Body of pancreas (tissue), 4 donors: ENCODE results near the gene SRSF9. TPM values are rescaled to one million over a fixed set of nuclear protein-coding genes. Genes with fewer than 3 reads are reported as not detected.

Experiments
- ATAC-seq: fragments of 150-250 bp; one replicate; pipeline ENCODE4 v1.9.1; 2016
- DNase-seq, 4 donors: peaks; one replicate each; pipeline ENCODE4 v3.0.0-alpha.2; 2019
- H3K27ac ChIP-seq, 4 donors: fragments of 200-600 bp; sonication (generic); 1 replicate in 3 of 4; 2 replicates in 1 of 4; pipeline versions ENCODE4 v1.5.1 to v1.6.1; 2016 to 2019; ENCODE audit warnings: mild to moderate bottlenecking in 1 of 4, mixed read lengths in 1 of 4, moderate library complexity in 1 of 4
- H3K27me3 ChIP-seq, 2 donors: fragments of 200-600 bp; sonication (generic); one replicate each; pipeline ENCODE4 v1.6.0; 2016; ENCODE audit warnings: mild to moderate bottlenecking in 1 of 2
- H3K36me3 ChIP-seq, 2 donors: fragments of 200-600 bp; sonication (generic); replicated peaks in 1 of 2; 2 replicates each; pipeline ENCODE4 v1.5.1; 2016; ENCODE audit warnings: low read depth in 2 of 2; ENCODE audit not compliant: insufficient read depth in 1 of 2
- H3K4me1 ChIP-seq: fragments of 200-600 bp; sonication (generic); one replicate; pipeline ENCODE4 v1.6.0; 2016
- H3K4me3 ChIP-seq, 2 donors: fragments of 200-600 bp; sonication (generic); 1 replicate in 1 of 2; 2 replicates in 1 of 2; pipeline ENCODE4 v1.5.1; 2016 to 2019
- H3K9me3 ChIP-seq, 3 donors: fragments of 200-600 bp; sonication (generic); 1 replicate in 2 of 3; 2 replicates in 1 of 3; pipeline ENCODE4 v1.5.1; 2016
- CTCF ChIP-seq, 7 experiments: fragments of 450-650 bp in 4 of 7; fragments of 200-600 bp in 3 of 7; sonication (generic) in 3 of 7; IDR thresholded peaks; one replicate each; pipeline ENCODE4 v1.5.1; 2016 to 2019; ENCODE audit warnings: antibody characterized with exemption in 7 of 7
- POLR2A ChIP-seq, 3 donors: fragments of 450-650 bp; IDR thresholded peaks; one replicate each; pipeline ENCODE4 v1.6.1; 2016; ENCODE audit warnings: antibody characterized with exemption in 3 of 3, mild to moderate bottlenecking in 2 of 3
- WGBS, 2 donors: methylation state at CpG; one replicate each; pipeline ENCODE4 v1.1.5; 2017; 5-methylcytosine and 5-hydroxymethylcytosine counted together
- intact Hi-C: fragments of 100-400 bp; cut with DNase I; formaldehyde crosslinking; loops from one replicate; pipeline ENCODE4 v1.15.1; 2023
- total RNA-seq, 2 donors: library from RNA; depleted of rRNA; stranded (reverse); fragments of >200 nt; gene quantifications; one replicate each; pipeline ENCODE4 v1.1.0, GENCODE V29; 2016

SRSF9 gene
- total RNA-seq, 2 donors from 2014 or later: 86.0 to 93.9 TPM

GRCh38 chr12:120483621-120484020 lies 14.1 kb upstream of the SRSF9 start:
- intact Hi-C loops: no loop called here
- ATAC-seq (no peak), DNase-seq (no peak)
- TF ChIP-seq POLR2A (IDR thresholded peaks at IDR 0.05) (no peak), CTCF (IDR thresholded peaks at IDR 0.05) (no peak)
- H3K4me1 ChIP-seq: peaks cover 11% of the 10 kb centered on the region
- H3K27me3 ChIP-seq: no peaks in the 10 kb centered on the region
- H3K27ac ChIP-seq: no peak overlapping the region
- no peak overlapping the region for H3K4me3 ChIP-seq
- WGBS, 2 donors: 94 to 100% methylated on average over 1 of the region's 1 CpG
- no peaks in the 10 kb centered on the region for H3K36me3 ChIP-seq
- no peaks in the 10 kb centered on the region for H3K9me3 ChIP-seq

GRCh38 chr12:120481022-120481767 lies 11.6 kb upstream of the SRSF9 start:
- Histone ChIP-seq H3K27ac (no peak overlapping the region), H3K9me3 (no peaks in the 10 kb centered on the region), H3K4me1 (no peaks in the 10 kb centered on the region), H3K36me3 (no peaks in the 10 kb centered on the region), H3K4me3 (no peak overlapping the region), H3K27me3 (no peaks in the 10 kb centered on the region)
- TF ChIP-seq POLR2A (IDR thresholded peaks at IDR 0.05): no peak
- TF ChIP-seq CTCF (IDR thresholded peaks at IDR 0.05): no peak
- DNase-seq: no peak
- no peak for ATAC-seq
- WGBS, 2 donors: 87 to 91% methylated on average over 9 of the region's 9 CpGs
- intact Hi-C loops: no loop called here

GRCh38 chr12:120480211-120480610 lies 10.7 kb upstream of the SRSF9 start:
- DNase-seq (no peak), ATAC-seq (no peak)
- H3K4me1 ChIP-seq: no peaks in the 10 kb centered on the region
- no peaks in the 10 kb centered on the region for H3K36me3 ChIP-seq
- no peak overlapping the region for H3K27ac ChIP-seq
- intact Hi-C loops: no loop called here
- no peak for TF ChIP-seq CTCF (IDR thresholded peaks at IDR 0.05)
- no peak for TF ChIP-seq POLR2A (IDR thresholded peaks at IDR 0.05)
- H3K4me3 ChIP-seq: no peak overlapping the region
- H3K27me3 ChIP-seq: no peaks in the 10 kb centered on the region
- H3K9me3 ChIP-seq: no peaks in the 10 kb centered on the region
- WGBS, 2 donors: 42 to 65% methylated on average over 1 of the region's 1 CpG

- 93 to 100% methylated on average over 1 of the region's 1 CpG for WGBS, 2 donors
- H3K9me3 ChIP-seq: no peaks in the 10 kb centered on the region
- no peak for ATAC-seq
- DNase-seq: no peak
- no peak overlapping the region for H3K27ac ChIP-seq
- H3K4me1 ChIP-seq: no peaks in the 10 kb centered on the region
- intact Hi-C loops: no loop called here
- no peak overlapping the region for H3K4me3 ChIP-seq
- TF ChIP-seq CTCF (IDR thresholded peaks at IDR 0.05) (no peak), POLR2A (IDR thresholded peaks at IDR 0.05) (no peak)
- no peaks in the 10 kb centered on the region for H3K36me3 ChIP-seq
- H3K27me3 ChIP-seq: no peaks in the 10 kb centered on the region
These were observed 9.9 kb upstream of the SRSF9 start for GRCh38 chr12:120479458-120479857.

- no peaks in the 10 kb centered on the region for H3K27me3 ChIP-seq
- intact Hi-C loops: no loop called here
- H3K27ac ChIP-seq: no peak overlapping the region
- DNase-seq (no peak), ATAC-seq (no peak)
- H3K36me3 ChIP-seq: no peaks in the 10 kb centered on the region
- WGBS, 2 donors: 100% methylated on average over 1 of the region's 1 CpG
- H3K4me1 ChIP-seq: peaks cover under 1% of the 10 kb centered on the region
- no peak for TF ChIP-seq POLR2A (IDR thresholded peaks at IDR 0.05)
- no peak for TF ChIP-seq CTCF (IDR thresholded peaks at IDR 0.05)
- no peak overlapping the region for H3K4me3 ChIP-seq
- H3K9me3 ChIP-seq: no peaks in the 10 kb centered on the region
These were observed 6.1 kb upstream of the SRSF9 start for GRCh38 chr12:120475643-120476042.
